Esophagus muscularis mucosa (tissue), 4 donors: ENCODE results near the gene SLC22A2. TPM values are rescaled to one million over a fixed set of nuclear protein-coding genes. Genes with fewer than 3 reads are reported as not detected.

Experiments
- DNase-seq: peaks from one replicate; pipeline ENCODE4 v3.0.0-alpha.2; 2017; ENCODE audit errors: extremely low spot score
- H3K27ac ChIP-seq, 4 donors: fragments of 200-600 bp; sonication (generic); replicated peaks in 1 of 4; 1 replicate in 3 of 4; 2 replicates in 1 of 4; pipeline ENCODE4 v1.5.1; 2016 to 2019; ENCODE audit warnings: mild to moderate bottlenecking in 1 of 4
- H3K27me3 ChIP-seq, 4 donors: fragments of 200-600 bp; sonication (generic); one replicate each; pipeline versions ENCODE4 v1.5.1 to v1.6.0; 2016 to 2019
- H3K36me3 ChIP-seq, 4 donors: fragments of 200-600 bp; sonication (generic); one replicate each; pipeline ENCODE4 v1.5.1; 2016 to 2019
- H3K4me1 ChIP-seq, 4 donors: fragments of 200-600 bp; sonication (generic); one replicate each; pipeline ENCODE4 v1.5.1; 2016 to 2019
- H3K4me3 ChIP-seq, 4 donors: fragments of 200-600 bp; sonication (generic); 1 replicate in 2 of 4; 2 replicates in 2 of 4; pipeline ENCODE4 v1.5.1; 2016 to 2019; ENCODE audit warnings: mild to moderate bottlenecking in 4 of 4, moderate library complexity in 1 of 4
- H3K9me3 ChIP-seq, 4 donors: fragments of 200-600 bp; sonication (generic); 1 replicate in 3 of 4; 2 replicates in 1 of 4; pipeline ENCODE4 v1.5.1; 2016 to 2019
- CTCF ChIP-seq, 3 experiments: fragments of 200-600 bp in 2 of 3; fragments of 450-650 bp in 1 of 3; sonication (generic) in 2 of 3; IDR thresholded peaks; one replicate each; pipeline ENCODE4 v1.5.1; 2017 to 2019; ENCODE audit warnings: antibody characterized with exemption in 3 of 3, mild to moderate bottlenecking in 2 of 3, moderate library complexity in 1 of 3
- EP300 ChIP-seq: sonication (generic); formaldehyde crosslinking; IDR thresholded peaks from one replicate; pipeline ENCODE4 v1.6.1; 2017; ENCODE audit warnings: antibody characterized with exemption
- POLR2A ChIP-seq: fragments of 450-650 bp; IDR thresholded peaks from one replicate; pipeline ENCODE4 v1.6.1; 2017; ENCODE audit warnings: antibody characterized with exemption, moderate library complexity, mild to moderate bottlenecking, low read depth
- POLR2AphosphoS5 ChIP-seq, 2 donors: sonication (generic); formaldehyde crosslinking; IDR thresholded peaks; one replicate each; pipeline ENCODE4 v1.6.1; 2017; ENCODE audit warnings: antibody characterized with exemption in 2 of 2
- WGBS: methylation state at CpG from one replicate; pipeline ENCODE4 v1.1.5; 2018; 5-methylcytosine and 5-hydroxymethylcytosine counted together
- intact Hi-C: fragments of 100-400 bp; cut with DNase I; formaldehyde crosslinking; loops from one replicate; pipeline ENCODE4 v1.15.1; 2023
- total RNA-seq, 4 donors: library from RNA; depleted of rRNA; stranded (reverse); fragments of >200 nt; gene quantifications; one replicate each; pipeline versions ENCODE4 v1.1.0 to v1.2.1, GENCODE V29; 2016

SLC22A2 gene
- total RNA-seq, 4 donors from 2014 or later, result 0.75 TPM; not detected in 3

DNA sequence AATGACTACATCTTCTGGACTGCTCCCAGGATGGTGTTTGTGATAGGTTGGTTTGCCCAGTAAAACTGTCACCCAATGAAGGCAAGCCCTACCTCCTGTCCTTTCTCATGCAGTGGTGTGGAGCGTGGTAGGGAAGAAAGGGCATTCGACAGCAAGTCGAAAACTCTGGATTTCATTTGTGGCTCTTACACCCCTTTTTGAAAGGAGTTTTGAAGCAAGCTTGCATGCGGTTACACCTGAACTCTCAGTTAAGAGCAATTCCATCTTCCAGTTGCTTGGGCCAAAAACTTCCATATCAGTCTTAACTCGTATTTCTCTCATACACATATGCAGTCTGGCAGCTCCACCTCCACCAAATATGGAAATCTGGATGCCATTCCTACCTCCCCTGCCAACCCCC, 19.7 kb upstream of the SLC22A2 start:
- H3K27ac ChIP-seq, result no peak overlapping the region
- H3K27me3 ChIP-seq, result no peaks in the 10 kb centered on the region
- 91% methylated on average over 5 of the region's 5 CpGs for WGBS
- H3K36me3 ChIP-seq, result no peaks in the 10 kb centered on the region
- H3K4me3 ChIP-seq, result no peak overlapping the region
- no peaks in the 10 kb centered on the region for H3K9me3 ChIP-seq
- H3K4me1 ChIP-seq, result peaks cover 0 to 8% (median 0%) of the 10 kb centered on the region in 4 donors
- no peak for TF ChIP-seq EP300
- TF ChIP-seq POLR2A, result no peak
- TF ChIP-seq CTCF (IDR thresholded peaks at IDR 0.05), result no peak
- TF ChIP-seq POLR2AphosphoS5 (IDR thresholded peaks at IDR 0.05), result no peak
- intact Hi-C loops, result no loop called here
- peak; percentile 77 for DNase-seq

DNA sequence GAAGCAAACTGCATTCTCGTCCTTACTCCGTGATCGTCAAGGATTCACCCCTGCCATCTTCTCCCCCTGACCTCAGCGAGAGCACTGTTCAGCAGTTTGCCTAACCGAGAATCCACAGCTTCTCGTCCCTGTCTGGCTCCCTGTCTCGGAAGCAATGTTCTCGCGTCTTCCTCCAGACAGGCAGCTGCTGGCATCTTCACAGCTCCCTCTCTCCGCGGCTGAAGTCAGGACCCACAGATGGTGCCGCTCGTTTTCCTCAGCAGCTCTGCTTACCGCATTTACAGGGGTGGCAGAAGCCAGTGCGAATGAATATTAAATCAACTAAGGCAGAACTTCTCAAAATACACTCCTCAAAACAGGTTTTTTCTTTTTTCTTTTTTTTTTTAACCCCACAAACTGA, 18.9 kb upstream of the SLC22A2 start:
- TF ChIP-seq POLR2AphosphoS5 (IDR thresholded peaks at IDR 0.05) (no peak), CTCF (IDR thresholded peaks at IDR 0.05) (no peak), POLR2A (no peak), EP300 (no peak)

DNA sequence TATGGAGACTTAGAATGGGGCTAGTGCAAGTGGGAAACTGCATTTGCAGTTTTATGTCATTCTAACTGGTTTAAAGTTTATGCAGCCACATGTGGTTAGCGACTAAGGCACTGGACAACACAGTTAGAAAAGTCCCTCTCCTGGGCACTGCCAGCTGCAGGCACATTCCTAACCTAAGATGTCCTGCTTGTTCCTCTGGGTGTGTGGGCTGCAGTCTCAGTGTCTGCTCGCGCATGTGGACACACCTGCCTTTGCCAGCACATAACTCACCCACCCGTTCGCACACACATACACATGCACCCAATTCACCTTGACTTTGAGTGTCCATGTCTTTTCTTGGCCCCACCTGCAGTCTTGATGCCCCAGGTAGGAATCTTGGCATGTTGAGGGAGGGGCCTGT, 18.5 kb upstream of the SLC22A2 start:
- peaks cover 0 to 8% (median 0%) of the 10 kb centered on the region in 4 donors for H3K4me1 ChIP-seq
- no peaks in the 10 kb centered on the region for H3K27me3 ChIP-seq
- WGBS, result 97% methylated on average over 5 of the region's 5 CpGs
- no peaks in the 10 kb centered on the region for H3K9me3 ChIP-seq
- intact Hi-C loops, result no loop called here
- H3K36me3 ChIP-seq, result no peaks in the 10 kb centered on the region
- no peak for TF ChIP-seq POLR2AphosphoS5 (IDR thresholded peaks at IDR 0.05)
- no peak for TF ChIP-seq CTCF (IDR thresholded peaks at IDR 0.05)
- H3K27ac ChIP-seq, result no peak overlapping the region
- H3K4me3 ChIP-seq, result no peak overlapping the region
- DNase-seq, result peak; percentile 55

More for the DNA sequence above, 18.9 kb upstream of the SLC22A2 start:
- DNase-seq, result peak; percentile 66
- H3K4me1 ChIP-seq, result peaks cover 0 to 8% (median 0%) of the 10 kb centered on the region in 4 donors
- H3K27ac ChIP-seq, result no peak overlapping the region
- H3K4me3 ChIP-seq, result no peak overlapping the region
- WGBS, result 87% methylated on average over 15 of the region's 15 CpGs
- intact Hi-C loops, result no loop called here
- no peaks in the 10 kb centered on the region for H3K36me3 ChIP-seq
- no peaks in the 10 kb centered on the region for H3K9me3 ChIP-seq
- no peaks in the 10 kb centered on the region for H3K27me3 ChIP-seq

DNA sequence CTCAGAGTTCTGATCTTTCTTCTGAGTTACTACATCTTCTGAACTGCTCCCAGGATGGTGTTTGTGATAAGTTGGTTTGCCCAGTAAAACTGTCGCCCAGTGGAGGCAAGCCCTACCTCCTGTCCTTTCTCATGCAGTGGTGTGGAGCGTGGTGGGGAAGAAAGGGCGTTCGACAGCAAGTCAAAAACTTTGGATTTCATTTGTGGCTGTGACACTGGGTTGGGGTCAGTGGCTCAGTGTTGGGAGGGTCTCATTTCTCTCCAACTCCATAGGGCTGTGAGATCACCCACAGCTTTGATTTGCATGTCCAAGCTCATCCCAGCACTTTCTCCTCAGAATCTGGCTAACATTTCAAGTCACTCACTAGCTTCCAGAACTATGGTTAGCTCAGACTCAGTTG, 17.5 kb upstream of the SLC22A2 start:
- Histone ChIP-seq H3K4me3 (no peak overlapping the region), H3K27ac (no peak overlapping the region), H3K9me3 (no peaks in the 10 kb centered on the region), H3K4me1 (peaks cover 0 to 8% (median 0%) of the 10 kb centered on the region in 4 donors), H3K36me3 (no peaks in the 10 kb centered on the region), H3K27me3 (no peaks in the 10 kb centered on the region)
- peak; percentile 77 for DNase-seq
- WGBS, result 95% methylated on average over 4 of the region's 4 CpGs
- intact Hi-C loops, result no loop called here
- TF ChIP-seq EP300 (no peak), POLR2A (no peak), POLR2AphosphoS5 (IDR thresholded peaks at IDR 0.05) (no peak), CTCF (IDR thresholded peaks at IDR 0.05) (no peak)

DNA sequence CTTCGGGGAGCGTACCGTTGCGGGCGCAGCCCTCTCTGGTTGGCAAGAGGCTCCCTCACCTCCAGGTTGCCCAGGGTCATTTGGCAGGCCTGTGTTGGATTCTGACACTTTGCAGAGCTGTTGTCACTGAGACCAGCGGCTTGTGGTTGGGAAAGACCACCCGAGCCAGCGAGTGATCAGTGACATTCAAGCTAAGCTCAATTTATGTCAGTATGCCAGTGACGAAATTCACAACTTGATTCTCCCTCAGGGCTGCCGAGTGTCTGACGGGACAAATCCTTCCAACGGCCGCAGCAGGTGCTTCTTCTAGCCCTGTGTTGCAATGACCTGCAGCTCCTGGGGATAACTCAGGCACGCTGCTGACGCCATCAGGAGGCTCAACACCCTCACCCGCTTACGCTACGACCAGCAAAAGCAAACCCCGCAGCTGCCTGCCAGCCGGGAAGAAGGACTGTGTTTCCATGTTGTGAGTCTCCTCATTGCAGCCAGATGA, 16.9 kb upstream of the SLC22A2 start:
- 73% methylated on average over 18 of the region's 20 CpGs for WGBS
- H3K36me3 ChIP-seq, result no peaks in the 10 kb centered on the region
- H3K4me3 ChIP-seq, result no peak overlapping the region

More for the DNA sequence above, 16.9 kb upstream of the SLC22A2 start:
- no peak overlapping the region for H3K27ac ChIP-seq
- no peak for TF ChIP-seq EP300
- no peak for TF ChIP-seq POLR2A
- no peak for TF ChIP-seq CTCF (IDR thresholded peaks at IDR 0.05)
- TF ChIP-seq POLR2AphosphoS5 (IDR thresholded peaks at IDR 0.05), result no peak
- DNase-seq, result peak; percentile 70
- intact Hi-C loops, result no loop called here
- peaks cover 0 to 8% (median 0%) of the 10 kb centered on the region in 4 donors for H3K4me1 ChIP-seq
- H3K9me3 ChIP-seq, result no peaks in the 10 kb centered on the region
- no peaks in the 10 kb centered on the region for H3K27me3 ChIP-seq
